ENCODE measurements around the gene SETSIP. TPM values are rescaled to one million over a fixed set of nuclear protein-coding genes. Genes with fewer than 3 reads are reported as not detected.
"Not testable (repeated sequence)": the region's sequence is repeated elsewhere in the genome, so short reads cannot be mapped to it uniquely, and the experiment has no call there.

The SETSIP gene
- total and polyA plus RNA-seq, 4 donors = 0.09 TPM; not detected in 3

- H3K36me3 ChIP-seq (ENCODE audit: control insufficient read depth in 4 of 4, insufficient read depth in 3 of 4, low read depth in 1 of 4, low read length in 3 of 4) = no peaks in the 10 kb centered on the region
- H3K9ac ChIP-seq (ENCODE audit: low read depth in 1 of 2, low read length in 2 of 2) = no peak overlapping the region
- no peak for DNase-seq (ENCODE audit: low spot score)
- H3K9me3 ChIP-seq (ENCODE audit: control insufficient read depth in 4 of 4, low read length in 3 of 4) = no peaks in the 10 kb centered on the region
- H3K4me3 ChIP-seq (ENCODE audit: low read depth in 1 of 3, low read length in 3 of 3) = no peak overlapping the region
- H3K27me3 ChIP-seq (ENCODE audit: control insufficient read depth in 4 of 4, insufficient read depth in 4 of 4, low read length in 3 of 4) = no peaks in the 10 kb centered on the region
- WGBS = 96% methylated on average over 7 of the region's 7 CpGs
- H3K27ac ChIP-seq (ENCODE audit: low read depth in 1 of 2, low read length in 2 of 2) = no peak overlapping the region
- H3K4me1 ChIP-seq (ENCODE audit: control insufficient read depth in 4 of 4, insufficient read depth in 4 of 4, low read length in 3 of 4) = peaks cover 0 to 6% (median 1%) of the 10 kb centered on the region in 4 donors
- TF ChIP-seq FOXA2 (IDR thresholded peaks at IDR 0.05) (no peak), RAD21 (IDR thresholded peaks at IDR 0.05) (no peak), SP1 (IDR thresholded peaks at IDR 0.05) (no peak), FOXA1 (IDR thresholded peaks at IDR 0.05) (no peak), NR2F2 (IDR thresholded peaks at IDR 0.05) (no peak), CTCF (IDR thresholded peaks at IDR 0.05; ENCODE audit: low read depth, low read length, missing input control) (no peak), TAF1 (conservative IDR thresholded peaks at IDR 0.05) (no peak), GABPA (IDR thresholded peaks at IDR 0.05 in 1 of 2, conservative IDR thresholded peaks at IDR 0.05 in 1 of 2) (no peak), HNF4G (IDR thresholded peaks at IDR 0.05) (no peak), YY1 (IDR thresholded peaks at IDR 0.05) (no peak), RXRA (IDR thresholded peaks at IDR 0.05) (no peak), HNF4A (conservative IDR thresholded peaks at IDR 0.05) (no peak), EGR1 (IDR thresholded peaks at IDR 0.05; ENCODE audit: low read depth in 2 of 2) (no peak), JUND (IDR thresholded peaks at IDR 0.05) (no peak), REST (IDR thresholded peaks at IDR 0.05) (no peak)
- TF ChIP-seq, protein P1, sequence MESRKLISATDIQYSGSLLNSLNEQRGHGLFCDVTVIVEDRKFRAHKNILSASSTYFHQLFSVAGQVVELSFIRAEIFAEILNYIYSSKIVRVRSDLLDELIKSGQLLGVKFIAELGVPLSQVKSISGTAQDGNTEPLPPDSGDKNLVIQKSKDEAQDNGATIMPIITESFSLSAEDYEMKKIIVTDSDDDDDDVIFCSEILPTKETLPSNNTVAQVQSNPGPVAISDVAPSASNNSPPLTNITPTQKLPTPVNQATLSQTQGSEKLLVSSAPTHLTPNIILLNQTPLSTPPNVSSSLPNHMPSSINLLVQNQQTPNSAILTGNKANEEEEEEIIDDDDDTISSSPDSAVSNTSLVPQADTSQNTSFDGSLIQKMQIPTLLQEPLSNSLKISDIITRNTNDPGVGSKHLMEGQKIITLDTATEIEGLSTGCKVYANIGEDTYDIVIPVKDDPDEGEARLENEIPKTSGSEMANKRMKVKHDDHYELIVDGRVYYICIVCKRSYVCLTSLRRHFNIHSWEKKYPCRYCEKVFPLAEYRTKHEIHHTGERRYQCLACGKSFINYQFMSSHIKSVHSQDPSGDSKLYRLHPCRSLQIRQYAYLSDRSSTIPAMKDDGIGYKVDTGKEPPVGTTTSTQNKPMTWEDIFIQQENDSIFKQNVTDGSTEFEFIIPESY (IDR thresholded peaks at IDR 0.05) = no peak
- TF ChIP-seq, protein P2, sequence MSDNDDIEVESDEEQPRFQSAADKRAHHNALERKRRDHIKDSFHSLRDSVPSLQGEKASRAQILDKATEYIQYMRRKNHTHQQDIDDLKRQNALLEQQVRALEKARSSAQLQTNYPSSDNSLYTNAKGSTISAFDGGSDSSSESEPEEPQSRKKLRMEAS (IDR thresholded peaks at IDR 0.05) = no peak
- TF ChIP-seq, protein P3, sequence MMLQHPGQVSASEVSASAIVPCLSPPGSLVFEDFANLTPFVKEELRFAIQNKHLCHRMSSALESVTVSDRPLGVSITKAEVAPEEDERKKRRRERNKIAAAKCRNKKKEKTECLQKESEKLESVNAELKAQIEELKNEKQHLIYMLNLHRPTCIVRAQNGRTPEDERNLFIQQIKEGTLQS (IDR thresholded peaks at IDR 0.05) = no peak
Observed at GRCh38 chr1:92079441-92079840, 4.2 kb upstream of the SETSIP start.

- not testable (repeated sequence) for H3K9me3 ChIP-seq (ENCODE audit: control insufficient read depth in 4 of 4, low read length in 3 of 4); H3K4me1 ChIP-seq (ENCODE audit: control insufficient read depth in 4 of 4, insufficient read depth in 4 of 4, low read length in 3 of 4); H3K4me3 ChIP-seq (ENCODE audit: low read depth in 1 of 3, low read length in 3 of 3); H3K9ac ChIP-seq (ENCODE audit: low read depth in 1 of 2, low read length in 2 of 2); H3K27me3 ChIP-seq (ENCODE audit: control insufficient read depth in 4 of 4, insufficient read depth in 4 of 4, low read length in 3 of 4); DNase-seq (ENCODE audit: low spot score); H3K36me3 ChIP-seq (ENCODE audit: control insufficient read depth in 4 of 4, insufficient read depth in 3 of 4, low read depth in 1 of 4, low read length in 3 of 4); H3K27ac ChIP-seq (ENCODE audit: low read depth in 1 of 2, low read length in 2 of 2)
- WGBS = 94% methylated on average over 8 of the region's 8 CpGs
Observed at GRCh38 chr1:92078077-92078476, 2.9 kb upstream of the SETSIP start.
